GM19238 (cell line): ENCODE measurements around the gene FSTL5.

Experiments
- DNase-seq: peaks from one replicate; pipeline ENCODE4 v3.0.0; 2011; ENCODE audit warnings: low spot score; ENCODE audit not compliant: insufficient read length

Gene FSTL5

GRCh38 chr4:161583549-161583948, 580.3 kb downstream of the FSTL5 start:
- DNase-seq: no peak

- DNase-seq: no peak
Measured at GRCh38 chr4:161581262-161582230, 582.3 kb downstream of the FSTL5 start.

GRCh38 chr4:161577579-161578301, 586.1 kb downstream of the FSTL5 start:
- DNase-seq: no peak

- no peak for DNase-seq
Measured at GRCh38 chr4:161573836-161574235, 590.0 kb downstream of the FSTL5 start.

- DNase-seq: no peak
Measured at GRCh38 chr4:161564230-161564834, 599.5 kb downstream of the FSTL5 start.

GRCh38 chr4:161555689-161556660, 607.8 kb downstream of the FSTL5 start:
- DNase-seq: no peak

GRCh38 chr4:161554372-161554990, 609.3 kb downstream of the FSTL5 start:
- DNase-seq: no peak

GRCh38 chr4:161546902-161547301, 616.9 kb downstream of the FSTL5 start:
- DNase-seq: no peak

GRCh38 chr4:161540265-161540664, 623.5 kb downstream of the FSTL5 start:
- DNase-seq: no peak

- DNase-seq: no peak
Measured at GRCh38 chr4:161538941-161539340, 624.9 kb downstream of the FSTL5 start.

GRCh38 chr4:161530710-161531109, 633.1 kb downstream of the FSTL5 start:
- no peak for DNase-seq

- no peak for DNase-seq
Measured at GRCh38 chr4:161525121-161525520, 638.7 kb downstream of the FSTL5 start.

GRCh38 chr4:161522031-161522430, 641.8 kb downstream of the FSTL5 start:
- DNase-seq: no peak

- DNase-seq: no peak
Measured at GRCh38 chr4:161519611-161520010, 644.2 kb downstream of the FSTL5 start.

GRCh38 chr4:161517941-161518340, 645.9 kb downstream of the FSTL5 start:
- DNase-seq: no peak

- DNase-seq: no peak
Measured at GRCh38 chr4:161505141-161505540, 658.7 kb downstream of the FSTL5 start.

- no peak for DNase-seq
Measured at GRCh38 chr4:161498155-161498554, 665.6 kb downstream of the FSTL5 start.

- DNase-seq: no peak
Measured at GRCh38 chr4:161486461-161486860, 677.3 kb downstream of the FSTL5 start.

GRCh38 chr4:161466316-161466715, 697.5 kb downstream of the FSTL5 start:
- DNase-seq: no peak

- no peak for DNase-seq
Measured at GRCh38 chr4:161463436-161463835, 700.4 kb downstream of the FSTL5 start.
